ENCODE data around the gene SALL2. TPM values are rescaled to one million over a fixed set of nuclear protein-coding genes. Genes with fewer than 3 reads are reported as not detected.

SALL2 gene
- total and polyA plus RNA-seq, 2 of the 8 experiments (the other 6 are each of a cell fraction or from before 2014, with no cell fraction given) = 310 to 360 TPM

DNA sequence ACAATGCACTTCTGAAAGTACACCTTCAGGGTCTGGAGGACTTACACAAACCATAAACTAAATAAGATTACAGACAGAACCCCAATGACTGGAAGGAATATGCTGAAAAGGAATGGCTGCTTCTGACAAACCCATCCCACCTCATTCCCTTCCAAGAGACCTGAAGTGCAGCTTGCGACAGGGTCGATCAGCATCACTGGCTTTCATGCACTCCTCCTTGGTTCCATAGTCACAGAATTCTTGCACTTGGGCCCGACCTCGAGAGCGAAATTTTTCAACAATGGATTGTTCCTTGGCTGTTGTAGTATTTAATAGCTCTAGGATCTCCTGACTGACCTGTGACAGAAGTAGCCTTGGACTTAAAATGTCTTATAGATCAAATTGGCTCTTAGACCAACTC is 24.6 kb downstream of the SALL2 start (continued):
- TF ChIP-seq, protein P1, sequence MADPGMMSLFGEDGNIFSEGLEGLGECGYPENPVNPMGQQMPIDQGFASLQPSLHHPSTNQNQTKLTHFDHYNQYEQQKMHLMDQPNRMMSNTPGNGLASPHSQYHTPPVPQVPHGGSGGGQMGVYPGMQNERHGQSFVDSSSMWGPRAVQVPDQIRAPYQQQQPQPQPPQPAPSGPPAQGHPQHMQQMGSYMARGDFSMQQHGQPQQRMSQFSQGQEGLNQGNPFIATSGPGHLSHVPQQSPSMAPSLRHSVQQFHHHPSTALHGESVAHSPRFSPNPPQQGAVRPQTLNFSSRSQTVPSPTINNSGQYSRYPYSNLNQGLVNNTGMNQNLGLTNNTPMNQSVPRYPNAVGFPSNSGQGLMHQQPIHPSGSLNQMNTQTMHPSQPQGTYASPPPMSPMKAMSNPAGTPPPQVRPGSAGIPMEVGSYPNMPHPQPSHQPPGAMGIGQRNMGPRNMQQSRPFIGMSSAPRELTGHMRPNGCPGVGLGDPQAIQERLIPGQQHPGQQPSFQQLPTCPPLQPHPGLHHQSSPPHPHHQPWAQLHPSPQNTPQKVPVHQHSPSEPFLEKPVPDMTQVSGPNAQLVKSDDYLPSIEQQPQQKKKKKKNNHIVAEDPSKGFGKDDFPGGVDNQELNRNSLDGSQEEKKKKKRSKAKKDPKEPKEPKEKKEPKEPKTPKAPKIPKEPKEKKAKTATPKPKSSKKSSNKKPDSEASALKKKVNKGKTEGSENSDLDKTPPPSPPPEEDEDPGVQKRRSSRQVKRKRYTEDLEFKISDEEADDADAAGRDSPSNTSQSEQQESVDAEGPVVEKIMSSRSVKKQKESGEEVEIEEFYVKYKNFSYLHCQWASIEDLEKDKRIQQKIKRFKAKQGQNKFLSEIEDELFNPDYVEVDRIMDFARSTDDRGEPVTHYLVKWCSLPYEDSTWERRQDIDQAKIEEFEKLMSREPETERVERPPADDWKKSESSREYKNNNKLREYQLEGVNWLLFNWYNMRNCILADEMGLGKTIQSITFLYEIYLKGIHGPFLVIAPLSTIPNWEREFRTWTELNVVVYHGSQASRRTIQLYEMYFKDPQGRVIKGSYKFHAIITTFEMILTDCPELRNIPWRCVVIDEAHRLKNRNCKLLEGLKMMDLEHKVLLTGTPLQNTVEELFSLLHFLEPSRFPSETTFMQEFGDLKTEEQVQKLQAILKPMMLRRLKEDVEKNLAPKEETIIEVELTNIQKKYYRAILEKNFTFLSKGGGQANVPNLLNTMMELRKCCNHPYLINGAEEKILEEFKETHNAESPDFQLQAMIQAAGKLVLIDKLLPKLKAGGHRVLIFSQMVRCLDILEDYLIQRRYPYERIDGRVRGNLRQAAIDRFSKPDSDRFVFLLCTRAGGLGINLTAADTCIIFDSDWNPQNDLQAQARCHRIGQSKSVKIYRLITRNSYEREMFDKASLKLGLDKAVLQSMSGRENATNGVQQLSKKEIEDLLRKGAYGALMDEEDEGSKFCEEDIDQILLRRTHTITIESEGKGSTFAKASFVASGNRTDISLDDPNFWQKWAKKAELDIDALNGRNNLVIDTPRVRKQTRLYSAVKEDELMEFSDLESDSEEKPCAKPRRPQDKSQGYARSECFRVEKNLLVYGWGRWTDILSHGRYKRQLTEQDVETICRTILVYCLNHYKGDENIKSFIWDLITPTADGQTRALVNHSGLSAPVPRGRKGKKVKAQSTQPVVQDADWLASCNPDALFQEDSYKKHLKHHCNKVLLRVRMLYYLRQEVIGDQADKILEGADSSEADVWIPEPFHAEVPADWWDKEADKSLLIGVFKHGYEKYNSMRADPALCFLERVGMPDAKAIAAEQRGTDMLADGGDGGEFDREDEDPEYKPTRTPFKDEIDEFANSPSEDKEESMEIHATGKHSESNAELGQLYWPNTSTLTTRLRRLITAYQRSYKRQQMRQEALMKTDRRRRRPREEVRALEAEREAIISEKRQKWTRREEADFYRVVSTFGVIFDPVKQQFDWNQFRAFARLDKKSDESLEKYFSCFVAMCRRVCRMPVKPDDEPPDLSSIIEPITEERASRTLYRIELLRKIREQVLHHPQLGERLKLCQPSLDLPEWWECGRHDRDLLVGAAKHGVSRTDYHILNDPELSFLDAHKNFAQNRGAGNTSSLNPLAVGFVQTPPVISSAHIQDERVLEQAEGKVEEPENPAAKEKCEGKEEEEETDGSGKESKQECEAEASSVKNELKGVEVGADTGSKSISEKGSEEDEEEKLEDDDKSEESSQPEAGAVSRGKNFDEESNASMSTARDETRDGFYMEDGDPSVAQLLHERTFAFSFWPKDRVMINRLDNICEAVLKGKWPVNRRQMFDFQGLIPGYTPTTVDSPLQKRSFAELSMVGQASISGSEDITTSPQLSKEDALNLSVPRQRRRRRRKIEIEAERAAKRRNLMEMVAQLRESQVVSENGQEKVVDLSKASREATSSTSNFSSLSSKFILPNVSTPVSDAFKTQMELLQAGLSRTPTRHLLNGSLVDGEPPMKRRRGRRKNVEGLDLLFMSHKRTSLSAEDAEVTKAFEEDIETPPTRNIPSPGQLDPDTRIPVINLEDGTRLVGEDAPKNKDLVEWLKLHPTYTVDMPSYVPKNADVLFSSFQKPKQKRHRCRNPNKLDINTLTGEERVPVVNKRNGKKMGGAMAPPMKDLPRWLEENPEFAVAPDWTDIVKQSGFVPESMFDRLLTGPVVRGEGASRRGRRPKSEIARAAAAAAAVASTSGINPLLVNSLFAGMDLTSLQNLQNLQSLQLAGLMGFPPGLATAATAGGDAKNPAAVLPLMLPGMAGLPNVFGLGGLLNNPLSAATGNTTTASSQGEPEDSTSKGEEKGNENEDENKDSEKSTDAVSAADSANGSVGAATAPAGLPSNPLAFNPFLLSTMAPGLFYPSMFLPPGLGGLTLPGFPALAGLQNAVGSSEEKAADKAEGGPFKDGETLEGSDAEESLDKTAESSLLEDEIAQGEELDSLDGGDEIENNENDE (IDR thresholded peaks at IDR 0.05; ENCODE audit: insufficient replicate concordance, low read length) = no peak
- TF ChIP-seq SP4 (IDR thresholded peaks at IDR 0.05; ENCODE audit: low read length) (no peak), SIX5 (IDR thresholded peaks at IDR 0.05; ENCODE audit: low read depth, low read length) (no peak), SAP30 (IDR thresholded peaks at IDR 0.05; ENCODE audit: insufficient read depth, insufficient replicate concordance, low read length) (no peak)
